Transverse colon (tissue), 4 donors: ENCODE data around the gene SPDYC. TPM values are rescaled to one million over a fixed set of nuclear protein-coding genes. Genes with fewer than 3 reads are reported as not detected.

Source experiments
- DNase-seq: peaks from one replicate; pipeline ENCODE4 v3.0.0-alpha.2; 2019
- H3K27ac ChIP-seq, 4 donors: fragments of 200-600 bp; sonication (generic); 2 replicates each; pipeline ENCODE4 v1.5.1; 2016 to 2018; ENCODE audit warnings: inconsistent platforms in 4 of 4
- H3K27me3 ChIP-seq: fragments of 200-600 bp; sonication (generic); 2 replicates; pipeline ENCODE4 v1.5.1; 2017; ENCODE audit warnings: inconsistent platforms
- H3K36me3 ChIP-seq, 4 donors: fragments of 200-600 bp; sonication (generic); 2 replicates each; pipeline ENCODE4 v1.5.1; 2017 to 2019; ENCODE audit warnings: inconsistent platforms in 4 of 4
- H3K4me1 ChIP-seq, 4 donors: fragments of 200-600 bp; sonication (generic); 2 replicates each; pipeline ENCODE4 v1.5.1; 2017 to 2020; ENCODE audit warnings: inconsistent platforms in 4 of 4
- H3K4me3 ChIP-seq, 4 donors: fragments of 200-600 bp; sonication (generic); 1 replicate in 1 of 4; 2 replicates in 3 of 4; pipeline versions ENCODE4 v1.5.1 to v1.6.1; 2017 to 2019; ENCODE audit warnings: inconsistent platforms in 4 of 4
- H3K9me3 ChIP-seq, 2 donors: fragments of 200-600 bp; sonication (generic); 2 replicates each; pipeline ENCODE4 v1.5.1; 2017 to 2019; ENCODE audit warnings: inconsistent platforms in 2 of 2
- EP300 ChIP-seq: sonication (generic); formaldehyde crosslinking; IDR thresholded peaks from one replicate; pipeline ENCODE4 v1.6.1; 2017; ENCODE audit warnings: antibody characterized with exemption, low read depth
- POLR2A ChIP-seq: fragments of 450-650 bp; IDR thresholded peaks from one replicate; pipeline ENCODE4 v1.6.1; 2016; ENCODE audit warnings: antibody characterized with exemption, mild to moderate bottlenecking, moderate library complexity
- POLR2AphosphoS5 ChIP-seq, 3 donors: sonication (generic); formaldehyde crosslinking; IDR thresholded peaks; one replicate each; pipeline ENCODE4 v1.6.1; 2016; ENCODE audit warnings: antibody characterized with exemption in 3 of 3
- WGBS, 2 donors: methylation state at CpG; one replicate each; pipeline ENCODE4 v1.1.5; 2018; ENCODE audit warnings: low coverage in 1 of 2; 5-methylcytosine and 5-hydroxymethylcytosine counted together
- in situ Hi-C, 4 donors: fragments of 200-750 bp; cut with MboI; loops; one replicate each; pipeline versions ENCODE4 v1.15.0 to v1.15.1; 2017; ENCODE audit warnings: low sequenced_read_pairs in 3 of 4, low pct_ligation_motif_present in 1 of 4, low pct_unique_long_range_greater_than_20kb in 1 of 4
- intact Hi-C: fragments of 100-400 bp; cut with DNase I; formaldehyde crosslinking; loops from one replicate; pipeline ENCODE4 v1.15.1; 2023; ENCODE audit warnings: low total_unique reads
- total RNA-seq, 4 donors: library from RNA; depleted of rRNA; stranded (reverse); fragments of >200 nt; gene quantifications; one replicate each; pipeline ENCODE4 v1.1.0, GENCODE V29; 2016
- TF ChIP-seq, protein P1 (sequence below), 5 experiments: fragments of 200-600 bp in 3 of 5; fragments of 450-650 bp in 2 of 5; sonication (generic) in 3 of 5; IDR thresholded peaks; 1 replicate in 2 of 5; 2 replicates in 3 of 5; pipeline ENCODE4 v1.5.1; 2016 to 2017; ENCODE audit warnings: antibody characterized with exemption in 5 of 5, inconsistent platforms in 3 of 5, mild to moderate bottlenecking in 2 of 5, moderate library complexity in 1 of 5

Gene SPDYC
- total RNA-seq, 4 donors from 2014 or later, result not detected

DNA sequence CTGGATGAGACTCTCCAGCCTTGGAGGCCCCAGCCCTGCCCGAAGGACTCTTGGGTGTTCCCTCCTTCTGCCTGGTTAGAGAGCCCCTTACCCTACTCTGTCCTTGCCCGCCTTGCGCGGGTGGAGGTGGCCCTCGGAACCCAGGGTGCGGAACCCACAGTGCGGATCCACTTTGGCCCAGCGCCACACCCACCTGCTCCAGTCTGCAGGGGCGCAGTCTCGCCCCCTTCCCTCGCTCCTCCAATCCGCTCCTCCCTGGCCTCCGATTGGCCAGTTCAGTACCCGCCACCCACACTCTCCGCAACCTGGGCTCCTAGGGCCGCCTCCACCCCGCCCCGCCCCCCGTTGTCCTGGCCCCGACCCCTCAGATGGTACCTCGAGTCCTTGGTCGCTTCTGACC, 14.1 kb downstream of the SPDYC start:
- no peak overlapping the region for H3K4me3 ChIP-seq
- peaks cover 9 to 26% (median 22%) of the 10 kb centered on the region in 4 donors for H3K4me1 ChIP-seq
- WGBS, 2 donors, result 89% methylated on average over 22 of the region's 22 CpGs; no CpG with 5 or more reads in 1 of the 2 donors
- intact Hi-C loops (no loop called here), in situ Hi-C loops (loop anchor here in 1 of 4 donors (10.0 kb wide), 1 partner anchor 49 kb away; the partner anchor contains the start of gene SYVN1)
- H3K36me3 ChIP-seq, result peaks cover 0 to 20% (median 10%) of the 10 kb centered on the region in 4 donors
- no peaks in the 10 kb centered on the region for H3K9me3 ChIP-seq
- DNase-seq, result no peak
- no peak overlapping the region for H3K27ac ChIP-seq
- TF ChIP-seq, protein P1, sequence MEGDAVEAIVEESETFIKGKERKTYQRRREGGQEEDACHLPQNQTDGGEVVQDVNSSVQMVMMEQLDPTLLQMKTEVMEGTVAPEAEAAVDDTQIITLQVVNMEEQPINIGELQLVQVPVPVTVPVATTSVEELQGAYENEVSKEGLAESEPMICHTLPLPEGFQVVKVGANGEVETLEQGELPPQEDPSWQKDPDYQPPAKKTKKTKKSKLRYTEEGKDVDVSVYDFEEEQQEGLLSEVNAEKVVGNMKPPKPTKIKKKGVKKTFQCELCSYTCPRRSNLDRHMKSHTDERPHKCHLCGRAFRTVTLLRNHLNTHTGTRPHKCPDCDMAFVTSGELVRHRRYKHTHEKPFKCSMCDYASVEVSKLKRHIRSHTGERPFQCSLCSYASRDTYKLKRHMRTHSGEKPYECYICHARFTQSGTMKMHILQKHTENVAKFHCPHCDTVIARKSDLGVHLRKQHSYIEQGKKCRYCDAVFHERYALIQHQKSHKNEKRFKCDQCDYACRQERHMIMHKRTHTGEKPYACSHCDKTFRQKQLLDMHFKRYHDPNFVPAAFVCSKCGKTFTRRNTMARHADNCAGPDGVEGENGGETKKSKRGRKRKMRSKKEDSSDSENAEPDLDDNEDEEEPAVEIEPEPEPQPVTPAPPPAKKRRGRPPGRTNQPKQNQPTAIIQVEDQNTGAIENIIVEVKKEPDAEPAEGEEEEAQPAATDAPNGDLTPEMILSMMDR (IDR thresholded peaks at IDR 0.05), result no peak
- TF ChIP-seq EP300, result no peak
- no peaks in the 10 kb centered on the region for H3K27me3 ChIP-seq

DNA sequence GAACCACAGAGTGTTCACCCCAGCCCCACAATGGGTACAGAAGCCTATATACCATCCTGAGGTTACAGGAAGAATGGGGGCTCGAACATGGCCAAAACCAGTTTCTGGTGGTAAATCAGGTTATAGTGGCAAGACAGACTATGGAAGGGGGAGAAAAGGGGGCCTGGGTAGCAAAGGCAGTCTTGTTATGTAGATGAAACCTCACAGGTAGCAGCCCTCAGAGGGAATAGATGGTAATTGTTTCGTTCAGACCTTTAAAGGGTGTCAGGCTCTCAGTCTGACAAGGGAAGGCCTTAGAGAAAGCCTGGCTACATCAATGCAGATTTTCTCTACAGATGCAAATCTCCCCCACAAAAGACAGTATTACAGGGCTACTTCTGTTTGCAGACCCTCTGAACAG, 15.1 kb downstream of the SPDYC start:
- H3K4me1 ChIP-seq, result peaks cover 7 to 24% (median 21%) of the 10 kb centered on the region in 4 donors
- WGBS, 2 donors, result 77 to 88% methylated on average over 2 of the region's 2 CpGs
- intact Hi-C loops, result no loop called here

DNA sequence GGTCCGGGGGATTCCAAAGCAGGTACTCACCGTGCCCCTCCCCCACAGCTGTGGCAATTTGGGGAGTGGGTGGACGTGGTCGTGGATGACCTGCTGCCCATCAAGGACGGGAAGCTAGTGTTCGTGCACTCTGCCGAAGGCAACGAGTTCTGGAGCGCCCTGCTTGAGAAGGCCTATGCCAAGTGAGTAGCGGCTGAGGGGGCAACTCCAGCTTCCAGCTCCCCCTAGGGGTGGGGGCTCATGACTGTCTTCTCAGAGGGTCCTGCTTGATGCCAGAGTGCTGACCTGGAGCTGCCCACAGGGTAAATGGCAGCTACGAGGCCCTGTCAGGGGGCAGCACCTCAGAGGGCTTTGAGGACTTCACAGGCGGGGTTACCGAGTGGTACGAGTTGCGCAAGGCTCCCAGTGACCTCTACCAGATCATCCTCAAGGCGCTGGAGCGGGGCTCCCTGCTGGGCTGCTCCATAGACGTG, 15.9 kb downstream of the SPDYC start:
- no peaks in the 10 kb centered on the region for H3K27me3 ChIP-seq
- no peak for DNase-seq
- no peaks in the 10 kb centered on the region for H3K9me3 ChIP-seq
- in situ Hi-C loops, result loop anchor here in 1 of 4 donors (10.0 kb wide), 1 partner anchor 51 kb away; the partner anchor contains the start of gene SYVN1
- WGBS, 2 donors, result 89% methylated on average over 17 of the region's 18 CpGs; no CpG with 5 or more reads in 1 of the 2 donors
- intact Hi-C loops, result no loop called here
- H3K27ac ChIP-seq, result no peak overlapping the region
- no peak overlapping the region for H3K4me3 ChIP-seq
- TF ChIP-seq EP300 (no peak), POLR2A (no peak), POLR2AphosphoS5 (IDR thresholded peaks at IDR 0.05) (no peak)
- TF ChIP-seq, protein P1 (IDR thresholded peaks at IDR 0.05), result no peak
- peaks cover under 1 to 17% (median 15%) of the 10 kb centered on the region in 4 donors for H3K4me1 ChIP-seq
- H3K36me3 ChIP-seq, result peaks cover 0 to 38% (median 17%) of the 10 kb centered on the region in 4 donors

More for the DNA sequence above, 15.1 kb downstream of the SPDYC start:
- Histone ChIP-seq H3K27me3 (no peaks in the 10 kb centered on the region), H3K4me3 (no peak overlapping the region), H3K36me3 (peaks cover 0 to 30% (median 14%) of the 10 kb centered on the region in 4 donors), H3K27ac (no peak overlapping the region), H3K9me3 (no peaks in the 10 kb centered on the region)
- TF ChIP-seq POLR2A (no peak), EP300 (no peak), POLR2AphosphoS5 (IDR thresholded peaks at IDR 0.05) (no peak)
- TF ChIP-seq, protein P1 (IDR thresholded peaks at IDR 0.05), result no peak
- DNase-seq, result no peak
- in situ Hi-C loops, result loop anchor here in 1 of 4 donors (10.0 kb wide), 1 partner anchor 50 kb away; the partner anchor contains the start of gene SYVN1

DNA sequence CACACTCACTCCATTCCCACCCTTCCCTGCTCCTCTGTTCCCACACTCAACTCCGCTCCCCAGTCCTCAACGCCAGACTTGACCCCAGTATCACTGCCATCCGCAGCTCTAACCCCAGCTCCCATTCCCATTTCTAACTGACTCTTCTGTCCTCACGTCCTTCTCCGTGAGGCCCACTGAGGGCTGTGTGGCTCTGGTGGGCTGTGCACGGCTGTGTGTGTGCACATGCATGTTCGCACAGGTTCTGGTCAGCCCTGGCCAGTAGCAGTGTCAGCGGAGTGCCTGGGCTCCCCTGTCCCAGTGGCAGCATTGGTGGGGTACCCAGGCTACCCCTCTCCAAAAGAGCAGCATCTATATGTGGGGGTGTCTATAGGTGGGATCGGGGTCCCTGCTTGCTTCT, 16.7 kb downstream of the SPDYC start:
- Histone ChIP-seq H3K4me3 (no peak overlapping the region), H3K27me3 (no peaks in the 10 kb centered on the region), H3K36me3 (peaks cover 0 to 44% (median 20%) of the 10 kb centered on the region in 4 donors), H3K9me3 (no peaks in the 10 kb centered on the region), H3K4me1 (peaks cover 0 to 16% (median 14%) of the 10 kb centered on the region in 4 donors), H3K27ac (no peak overlapping the region)
- 93 to 100% methylated on average over 6 to 9 of the region's 9 CpGs for WGBS, 2 donors
- no peak for TF ChIP-seq POLR2A
- TF ChIP-seq EP300, result no peak
- no peak for TF ChIP-seq POLR2AphosphoS5 (IDR thresholded peaks at IDR 0.05)
- TF ChIP-seq, protein P1 (IDR thresholded peaks at IDR 0.05), result no peak
- DNase-seq, result no peak
- intact Hi-C loops, result no loop called here
- in situ Hi-C loops, result loop anchor here in 1 of 4 donors (10.0 kb wide), 1 partner anchor 52 kb away; the partner anchor contains the start of gene SYVN1
